Activated CD4-positive, alpha-beta T cell treated with anti-CD3 and anti-CD28 coated beads for 1 hour (primary cell): ENCODE measurements around the gene EMP1.
A peak's percentile ranks its signal among the peaks of the same experiment; 100 is the strongest.

ENCODE experiments used
- DNase-seq: peaks from one replicate; pipeline ENCODE4 v3.0.0-alpha.2; 2020

Gene EMP1

DNA sequence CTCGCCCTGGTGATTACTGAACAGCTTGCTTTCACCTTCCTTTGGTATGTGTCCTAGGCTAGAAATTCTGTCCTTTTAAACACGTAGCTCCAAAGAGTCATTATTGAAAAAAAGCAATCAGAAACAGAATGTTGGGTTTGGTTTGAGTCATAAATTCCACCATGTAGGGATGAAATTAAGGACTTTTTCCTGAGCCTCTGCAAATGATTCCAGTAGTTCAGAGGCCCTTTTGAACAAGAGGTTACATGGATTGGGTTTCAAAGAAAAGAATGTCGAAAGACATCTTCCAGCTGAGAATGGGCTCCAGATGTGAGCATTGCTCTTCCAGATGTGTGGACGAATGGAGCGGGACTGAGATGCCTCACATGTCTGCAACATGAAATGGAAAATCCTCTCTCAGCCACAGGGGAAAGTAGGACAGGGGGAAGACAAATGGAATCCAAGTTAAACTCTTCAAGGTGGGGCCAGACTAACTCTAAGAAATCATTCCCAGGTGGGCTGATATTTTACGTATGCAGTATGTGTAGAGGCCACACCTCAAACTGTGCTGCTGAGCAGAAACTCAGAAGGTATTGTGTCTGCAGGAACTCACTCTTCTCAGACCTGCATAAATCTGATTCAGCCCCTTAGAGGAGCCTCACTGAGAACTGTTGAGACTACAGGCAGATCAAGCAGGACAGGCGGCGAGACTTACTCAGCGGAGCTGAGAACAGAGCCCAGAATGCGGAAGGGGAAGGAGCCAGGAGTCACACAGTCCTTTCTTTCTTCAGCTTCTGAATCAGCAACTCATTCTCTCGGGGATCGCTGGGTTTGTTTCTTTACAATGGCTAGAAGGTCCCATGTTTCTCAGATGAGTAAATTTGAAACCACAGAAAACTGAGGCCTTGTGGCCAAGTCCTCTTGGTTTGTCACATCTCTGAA, 23.3 kb upstream of the EMP1 start:
- no peak for DNase-seq

DNA sequence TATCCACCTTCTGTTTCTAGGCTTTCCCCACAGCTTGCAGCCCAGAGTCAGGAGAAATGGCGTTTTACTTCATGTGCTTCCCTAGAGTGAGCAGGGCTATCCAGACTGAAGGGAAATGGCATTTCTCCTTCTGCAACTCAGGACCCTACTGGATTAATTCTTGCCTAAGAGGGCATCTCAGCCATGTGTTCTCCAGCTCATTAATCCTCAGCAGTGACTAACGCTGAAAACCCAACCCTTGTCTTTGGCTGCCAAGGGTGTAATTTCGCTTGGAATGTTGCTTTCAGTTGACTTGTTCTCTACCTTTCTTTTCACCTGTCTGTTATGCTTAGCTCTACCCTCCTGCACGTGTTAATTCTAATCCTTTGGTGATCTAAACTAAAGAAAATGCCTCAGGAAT, 21.0 kb upstream of the EMP1 start:
- DNase-seq: no peak

DNA sequence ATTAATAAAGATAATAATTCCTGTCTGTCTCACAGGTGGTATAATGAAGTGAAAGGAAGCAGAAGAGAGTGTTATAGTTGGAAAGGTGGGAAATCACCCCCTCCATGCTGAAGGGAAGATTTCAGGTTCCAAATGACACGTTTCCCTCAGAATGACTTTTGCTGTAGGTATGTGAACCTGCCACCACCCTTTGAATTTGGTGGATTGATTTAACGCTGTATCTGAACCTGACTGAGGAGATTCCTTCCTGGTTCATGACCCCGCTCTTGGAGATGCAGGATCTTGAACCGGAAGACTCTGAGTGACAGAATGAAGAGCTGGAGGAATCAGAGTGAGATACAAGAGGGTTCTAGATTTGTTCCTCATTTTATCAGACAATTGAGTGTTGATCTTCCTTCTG, 20.3 kb upstream of the EMP1 start:
- DNase-seq: no peak

DNA sequence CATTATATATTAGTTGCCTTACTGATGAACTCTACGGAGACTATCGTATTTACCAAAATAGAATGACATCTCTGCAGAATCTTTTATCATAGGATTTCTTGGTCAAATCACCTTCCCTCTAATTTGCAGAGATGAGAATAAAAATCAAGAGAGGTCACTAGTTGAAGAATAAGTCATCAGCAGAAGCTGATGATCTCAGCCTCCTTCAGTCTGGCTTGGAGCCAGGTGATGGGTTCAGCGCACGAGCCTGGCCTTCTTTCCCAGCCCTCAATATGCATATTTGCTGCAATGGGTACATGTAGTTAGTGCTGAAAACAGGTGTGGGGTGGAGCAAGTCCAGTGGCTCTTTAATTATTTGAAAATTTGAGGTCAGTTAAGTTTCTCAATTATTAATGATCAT, 19.2 kb upstream of the EMP1 start:
- no peak for DNase-seq

DNA sequence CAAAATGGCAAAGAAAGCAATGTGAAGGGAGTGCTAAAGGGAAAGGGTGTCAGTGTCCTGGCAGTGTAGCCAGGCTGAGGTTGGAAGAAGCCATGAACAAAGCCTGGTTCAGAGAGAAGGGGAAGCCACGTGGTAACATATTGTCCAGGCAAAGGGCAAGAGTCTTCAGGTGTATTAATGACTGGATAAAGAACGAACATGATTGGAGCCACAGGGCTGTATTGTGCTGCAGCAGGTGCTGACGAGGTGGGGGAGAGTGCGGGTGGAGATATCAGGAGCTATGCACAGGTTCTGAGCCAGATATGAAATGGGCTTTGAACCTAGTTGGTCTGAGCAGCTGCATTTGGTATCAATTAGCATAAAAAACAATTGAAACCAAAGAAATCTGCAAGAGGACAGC, 18.6 kb upstream of the EMP1 start:
- no peak for DNase-seq

DNA sequence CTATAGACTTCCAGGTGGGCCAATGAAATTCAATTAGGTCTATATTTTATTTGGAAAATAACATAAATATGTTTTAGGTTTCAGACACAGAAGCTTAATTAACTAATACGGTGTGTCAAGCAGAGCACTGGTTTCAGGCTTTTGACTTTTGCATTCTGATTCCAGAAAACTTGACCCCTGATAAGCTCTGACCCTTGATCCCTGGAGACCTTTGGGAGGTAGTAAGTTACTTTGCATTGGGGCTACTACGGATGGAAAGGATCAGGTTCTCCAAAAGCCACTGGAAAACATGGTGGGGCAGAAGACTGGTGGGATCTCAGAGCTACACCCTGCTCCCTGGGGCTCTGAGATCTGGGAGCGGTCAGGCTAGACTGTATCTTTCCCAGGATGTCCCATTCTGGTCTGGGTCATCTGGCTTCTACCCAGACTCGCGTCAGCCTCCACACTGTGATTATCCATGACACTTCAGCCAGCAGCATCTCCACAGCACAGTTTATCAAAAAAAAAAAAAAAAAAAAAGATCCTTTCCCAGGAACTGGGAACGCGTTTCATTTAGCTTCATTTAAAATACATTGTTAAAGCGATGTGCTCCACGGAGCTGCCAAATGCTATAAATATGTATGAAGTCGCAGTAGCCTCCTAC, 17.8 kb upstream of the EMP1 start:
- no peak for DNase-seq

DNA sequence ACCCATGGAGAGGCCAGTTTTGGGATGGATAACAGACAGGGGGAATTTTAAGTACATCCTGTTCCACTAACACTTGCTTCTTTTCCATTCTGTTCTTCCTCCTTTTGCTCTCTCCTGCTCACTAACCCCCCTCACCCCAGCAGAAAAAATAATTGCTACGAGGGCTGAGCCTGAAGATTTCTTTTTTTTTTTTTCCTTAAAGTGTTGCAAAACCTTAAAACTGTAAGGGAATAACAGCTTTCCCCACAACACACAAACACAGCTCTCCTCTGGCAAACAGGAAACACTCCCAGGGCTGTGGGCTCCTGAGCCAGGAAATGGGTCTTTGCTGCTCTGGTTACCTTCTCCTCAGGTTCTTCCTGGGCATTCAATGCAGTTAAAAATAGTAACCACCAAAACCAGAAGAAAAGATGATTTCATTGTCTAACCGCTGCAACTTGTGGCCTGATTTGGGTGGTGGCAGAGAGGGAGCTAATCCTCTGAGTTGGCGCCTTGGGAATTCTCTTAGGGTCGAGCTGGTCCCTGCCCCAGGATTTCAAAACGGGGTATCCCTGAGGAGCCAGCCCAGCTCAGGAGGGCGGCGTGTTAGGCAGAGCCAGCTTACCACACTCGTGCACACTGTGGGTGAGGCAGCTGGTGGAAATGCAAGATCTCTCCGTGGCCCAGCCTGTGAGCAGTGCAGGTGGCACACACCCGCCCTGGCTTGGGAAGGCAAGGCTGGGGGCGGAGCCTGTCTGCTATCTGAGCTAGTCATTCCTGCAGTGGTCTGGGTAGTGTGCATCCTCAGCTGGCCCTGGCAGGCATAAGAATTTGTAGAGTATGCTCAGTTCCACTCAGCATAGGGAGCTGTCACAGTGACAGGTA, 17.1 kb upstream of the EMP1 start:
- DNase-seq: peak; percentile 38

DNA sequence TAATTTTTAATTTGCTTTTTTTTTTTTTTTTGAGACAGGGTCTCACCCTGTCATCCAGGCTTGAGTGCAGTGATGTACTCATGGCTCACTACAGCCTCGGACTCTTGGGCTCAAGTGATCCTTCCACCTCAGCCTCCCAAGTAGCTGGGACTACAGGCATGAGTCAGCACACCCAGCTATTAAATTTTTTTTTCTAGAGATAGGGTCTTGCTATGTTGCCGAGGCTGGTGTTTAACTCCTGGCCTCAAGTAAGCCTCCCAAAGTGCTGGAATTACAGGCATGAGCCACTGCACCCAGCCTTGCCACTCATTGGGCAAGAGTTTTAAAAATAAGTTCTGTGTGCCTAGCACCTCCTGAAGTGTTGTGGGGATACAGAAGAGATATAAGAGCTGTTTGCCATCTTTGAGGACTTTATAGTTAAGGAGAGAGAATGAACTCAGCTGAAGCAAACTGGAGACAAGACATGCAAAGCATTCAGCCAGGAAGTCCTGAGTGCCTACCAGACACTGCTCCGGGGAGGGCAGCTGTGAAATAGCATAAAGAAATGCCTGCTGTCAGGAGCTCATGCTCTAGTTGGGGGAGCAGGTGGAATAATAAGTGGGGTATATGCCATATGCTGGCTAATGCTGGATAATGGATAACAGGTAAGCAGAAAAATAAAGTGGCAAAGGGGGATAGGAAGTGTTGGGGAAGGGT, 15.0 kb upstream of the EMP1 start:
- no peak for DNase-seq

DNA sequence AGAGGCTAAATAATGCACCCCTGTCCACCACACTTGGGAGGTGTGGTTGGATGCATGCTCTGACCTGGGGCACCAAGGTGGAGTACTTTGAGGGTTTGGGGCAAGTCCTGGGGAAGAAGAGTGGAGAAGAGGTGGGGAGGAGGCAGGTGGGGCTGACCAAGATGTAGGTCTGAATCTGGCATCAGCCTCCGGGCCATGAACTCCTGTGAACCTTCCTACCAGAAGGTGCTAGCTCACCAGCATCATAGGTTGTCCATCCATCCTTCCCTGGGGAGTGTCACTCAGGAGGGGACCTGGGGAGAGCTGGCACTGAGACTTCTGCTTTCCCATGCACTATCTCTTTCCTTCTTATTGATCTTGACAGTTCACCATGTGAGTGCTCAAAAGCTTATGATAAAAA, 13.6 kb upstream of the EMP1 start:
- DNase-seq: no peak

DNA sequence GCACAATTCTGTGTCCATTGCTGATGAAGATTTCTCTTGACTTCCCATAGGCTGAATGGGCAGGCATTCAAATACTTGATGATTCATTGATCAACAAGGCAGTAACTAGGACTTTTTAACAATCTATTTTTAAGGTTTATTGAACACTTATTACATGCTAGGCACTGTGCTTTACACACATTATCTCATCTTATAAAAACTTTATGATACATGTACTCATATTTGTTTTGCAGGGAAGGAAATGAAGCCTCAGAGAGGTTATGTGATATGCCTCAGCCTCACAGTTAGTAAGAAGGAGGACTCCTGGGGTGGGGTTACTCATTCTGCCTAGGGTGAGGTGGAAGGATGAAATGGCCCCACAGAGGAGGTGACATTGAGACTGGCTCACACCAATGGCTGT, 12.9 kb upstream of the EMP1 start:
- DNase-seq: no peak

DNA sequence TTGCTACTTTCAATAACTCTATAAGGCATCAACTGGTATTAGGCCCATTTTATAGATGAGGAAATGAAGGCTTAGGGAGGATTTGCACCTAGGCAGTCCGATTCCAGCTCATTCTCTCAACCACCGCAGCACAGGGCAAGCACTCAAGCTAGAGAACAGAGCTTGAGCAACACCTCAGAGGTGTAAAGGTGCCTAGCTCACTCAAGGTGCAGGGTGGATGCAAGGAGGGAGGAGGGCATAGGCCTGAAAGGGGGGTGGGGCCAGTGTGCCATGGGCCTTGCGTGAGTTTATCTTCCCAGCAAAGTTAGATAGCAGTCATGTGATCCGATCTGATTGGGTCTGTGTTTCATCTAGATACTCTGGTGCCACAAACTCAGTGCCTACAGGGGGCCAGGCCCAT, 10.2 kb upstream of the EMP1 start:
- no peak for DNase-seq

DNA sequence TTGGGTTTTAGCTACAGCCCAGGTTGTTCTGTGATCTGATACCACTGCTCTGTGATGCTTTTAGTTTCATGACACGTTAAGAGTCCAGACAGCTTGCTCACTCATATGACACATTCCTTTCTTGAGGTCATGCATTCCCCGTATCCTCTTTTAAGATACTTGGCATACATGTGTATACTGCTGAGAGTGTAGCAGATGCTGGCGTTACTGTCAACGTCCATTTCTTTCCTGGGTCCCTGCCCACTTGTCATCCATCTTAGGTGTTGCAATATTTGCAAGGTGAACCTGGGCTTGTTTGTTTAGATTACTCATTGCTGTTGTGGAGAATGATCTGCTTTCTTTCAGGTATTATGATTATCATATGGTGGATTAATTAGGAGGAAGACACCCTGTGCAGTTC, 9.1 kb upstream of the EMP1 start:
- DNase-seq: no peak

DNA sequence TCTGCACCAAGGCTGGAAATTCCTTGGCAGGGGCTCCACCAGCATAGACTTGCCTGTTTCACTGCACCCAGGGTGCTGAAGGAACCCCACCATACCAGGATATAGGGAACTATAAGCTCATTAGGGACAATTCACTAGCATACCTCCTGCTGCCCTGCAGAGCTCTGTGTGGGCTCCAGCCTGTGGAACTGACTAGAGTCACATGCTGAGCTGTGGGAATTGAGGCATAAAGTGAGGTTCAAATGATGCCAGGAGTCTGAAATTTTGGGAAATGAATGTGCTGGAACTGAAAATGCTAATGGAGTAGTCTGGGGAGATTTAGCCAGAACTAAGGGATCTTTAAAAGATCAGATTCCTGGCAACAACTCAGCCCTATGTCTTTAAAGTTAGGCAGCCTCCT, 7.3 kb upstream of the EMP1 start:
- DNase-seq: no peak

DNA sequence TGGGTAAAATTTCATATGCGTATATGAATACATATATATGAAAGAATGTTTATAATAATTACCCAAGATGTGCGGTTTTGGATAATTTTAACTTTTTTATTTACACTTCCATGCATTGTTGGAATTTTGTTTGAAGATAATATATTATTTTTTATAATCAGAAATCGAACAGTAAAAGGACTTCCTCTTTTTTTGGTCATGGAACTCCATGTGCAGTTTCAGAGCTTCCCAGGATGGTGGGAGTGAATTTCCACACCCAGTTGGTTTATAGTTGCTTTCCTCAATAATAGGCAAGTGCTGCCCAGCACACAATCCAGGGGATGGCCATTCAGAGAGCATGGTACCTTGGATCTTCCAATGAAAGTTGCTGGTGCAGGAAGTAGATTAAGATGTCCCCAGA, 6.3 kb upstream of the EMP1 start:
- DNase-seq: no peak

DNA sequence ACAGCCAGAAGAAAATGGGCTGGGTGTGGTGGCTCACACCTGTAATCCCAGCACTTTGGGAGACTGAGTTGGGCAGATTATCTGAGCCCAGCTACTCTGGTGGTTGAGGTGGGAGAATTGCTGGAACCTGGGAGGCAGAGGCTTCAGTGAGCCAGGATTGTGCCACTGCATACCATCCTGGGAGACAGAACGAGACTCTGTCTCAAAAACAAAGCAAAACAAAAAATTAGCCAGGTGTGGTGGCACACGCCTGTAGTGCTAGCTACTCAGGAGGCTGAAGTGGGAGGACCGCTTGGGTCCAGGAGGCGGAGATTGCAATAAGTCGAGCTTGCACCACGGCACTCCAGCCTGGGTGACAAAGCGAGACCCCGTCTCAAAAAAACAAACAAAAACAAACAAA, 3.8 kb upstream of the EMP1 start:
- DNase-seq: no peak

DNA sequence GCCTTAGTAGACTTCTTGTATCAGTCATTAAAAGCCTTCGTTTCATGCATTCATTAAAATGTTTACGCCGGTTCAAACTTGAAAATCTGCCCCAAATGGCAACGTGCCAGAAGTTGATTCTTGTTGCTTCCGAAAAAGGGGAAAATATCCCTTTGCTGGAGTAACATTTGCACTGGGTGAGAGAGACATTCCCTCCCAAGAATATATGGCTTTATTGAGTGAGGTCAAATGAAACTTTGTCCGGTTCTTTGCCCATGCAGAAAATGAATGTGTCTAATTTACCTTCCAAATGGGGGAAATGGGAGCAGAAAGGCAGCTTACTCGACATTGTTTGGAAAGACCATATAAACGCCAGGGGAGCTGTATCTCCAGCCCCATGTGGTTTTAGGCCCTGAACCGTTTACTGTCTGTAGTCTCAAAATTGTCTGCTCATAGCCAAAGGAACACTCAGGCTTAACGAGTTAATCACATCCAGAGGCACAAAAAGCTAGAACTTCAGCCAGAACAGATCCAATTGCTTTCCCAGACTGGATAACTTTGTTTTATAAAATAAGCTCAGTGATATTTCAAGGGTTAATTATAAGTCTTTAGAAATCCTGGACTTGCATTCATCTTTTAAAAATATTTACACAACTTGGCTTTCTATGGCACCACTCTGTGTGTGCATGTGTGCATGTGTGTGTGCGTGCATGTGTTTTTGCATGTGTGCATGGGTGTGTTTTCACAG, 2.9 kb upstream of the EMP1 start:
- DNase-seq: no peak

DNA sequence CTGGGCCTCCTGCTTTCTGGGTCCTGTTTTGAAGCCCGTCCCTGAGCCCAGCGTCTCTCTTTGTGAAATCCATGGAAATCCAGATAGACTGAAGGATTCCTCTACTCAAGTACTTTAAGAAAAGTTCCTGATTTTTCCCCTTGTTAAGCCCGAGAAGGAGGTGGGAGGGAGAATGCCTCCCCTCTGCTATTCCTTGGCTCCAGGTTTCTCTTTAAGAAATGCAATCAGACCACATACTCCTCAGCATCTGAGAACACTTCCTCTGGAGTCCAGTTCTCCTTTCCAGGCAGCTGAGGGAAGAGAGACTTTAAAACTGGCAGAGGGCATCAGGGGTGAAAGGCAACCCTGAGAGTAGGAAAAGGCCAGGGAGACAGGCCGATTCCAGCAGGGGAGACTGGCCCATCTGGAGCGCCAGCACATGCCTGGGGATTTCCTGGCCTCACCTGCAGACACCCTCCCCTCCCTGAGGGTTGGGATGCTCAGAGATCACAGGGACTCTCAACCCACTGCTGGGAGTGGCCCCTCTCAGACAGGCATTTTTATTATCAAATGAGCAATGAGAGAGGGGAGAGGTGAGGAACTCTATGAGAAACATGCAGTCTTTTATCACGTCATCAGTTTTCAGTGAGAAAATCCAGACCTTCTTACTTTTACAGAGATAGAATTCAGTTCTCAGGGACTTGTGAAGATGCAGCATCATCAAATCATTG, 2.0 kb upstream of the EMP1 start:
- DNase-seq: no peak

DNA sequence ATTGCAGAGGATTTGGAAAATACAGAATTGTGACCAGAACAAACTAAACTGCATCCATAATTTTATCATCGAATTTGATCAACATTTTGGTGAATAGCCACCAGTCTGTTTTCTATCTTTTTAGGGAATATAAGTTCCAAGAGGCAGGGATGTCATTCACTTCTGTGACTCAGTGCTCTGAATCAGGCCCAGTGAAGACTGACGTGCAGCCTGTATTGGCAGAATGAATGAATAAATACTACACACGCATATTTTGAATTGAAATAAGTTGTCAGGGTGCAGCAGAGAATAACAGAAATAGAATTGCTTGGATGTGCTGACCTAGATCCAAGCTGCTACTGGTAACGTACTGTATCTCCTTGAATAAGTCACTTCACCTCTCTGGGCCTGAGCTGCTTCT, 1.3 kb upstream of the EMP1 start:
- no peak for DNase-seq

DNA sequence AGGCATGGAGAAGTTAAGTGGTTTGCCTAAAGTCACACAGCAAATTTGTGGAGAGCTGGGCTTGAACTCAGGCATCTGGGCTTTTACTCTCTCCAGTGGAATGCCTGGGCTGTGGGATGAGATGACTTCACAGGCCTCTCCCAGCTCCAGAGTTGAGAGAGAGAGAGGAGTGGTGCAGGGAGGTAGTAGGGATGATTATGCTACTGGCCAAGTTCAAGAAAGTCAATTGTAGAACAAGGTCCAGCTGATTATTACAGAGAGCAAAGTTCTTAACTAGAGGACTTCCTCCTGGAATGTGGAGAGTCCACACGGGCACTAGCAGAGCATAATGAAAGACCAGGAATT, 769 bp upstream of the EMP1 start:
- DNase-seq: no peak

DNA sequence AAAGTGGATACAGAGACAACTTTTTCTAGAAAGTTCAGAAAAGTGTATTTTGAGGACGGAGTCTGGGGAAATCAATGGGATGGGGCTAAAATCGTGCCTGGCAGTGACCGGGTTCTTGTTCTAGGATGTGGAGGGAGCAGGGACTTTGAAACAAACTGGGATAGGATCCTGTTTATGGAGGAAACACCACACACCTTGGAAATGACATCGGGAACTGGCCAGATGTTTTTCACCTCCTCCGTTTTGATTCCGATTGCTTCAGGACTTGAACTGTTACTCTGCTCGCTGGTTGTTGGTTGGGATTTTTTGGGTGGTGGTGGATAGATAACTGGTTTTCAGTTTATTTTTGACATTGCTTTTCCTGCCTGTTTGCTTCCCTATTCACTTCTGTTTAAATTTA, 506 bp downstream of the EMP1 start:
- no peak for DNase-seq

DNA sequence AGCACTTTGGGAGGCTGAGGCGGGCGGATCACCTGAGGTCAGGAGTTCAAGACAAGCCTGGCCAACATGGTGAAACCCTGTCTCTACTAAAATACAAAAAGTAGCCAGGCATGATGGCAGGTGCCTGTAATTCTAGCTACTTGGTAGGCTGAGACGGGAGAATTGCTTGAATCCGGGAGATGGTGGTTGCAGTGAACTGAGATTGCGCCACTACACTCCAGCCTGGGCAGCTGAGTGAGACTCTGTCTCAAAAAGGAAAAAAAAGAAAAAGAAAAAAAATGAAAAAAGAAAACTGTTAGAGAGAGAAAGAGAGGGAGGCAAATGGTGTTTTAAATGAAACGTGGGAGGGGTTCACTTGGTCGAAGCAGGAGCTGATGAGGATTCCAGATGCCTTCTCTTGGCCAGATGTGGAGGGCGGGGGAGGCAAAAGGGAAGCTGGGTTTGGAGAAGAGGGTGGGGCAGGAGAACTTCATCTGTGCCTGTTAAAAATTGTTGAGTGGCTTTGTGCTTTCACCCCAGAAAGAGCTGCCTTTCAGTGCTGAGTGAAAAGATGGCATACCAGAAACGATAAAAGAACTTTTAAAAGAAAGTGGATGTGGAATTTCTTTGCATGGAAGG, 1.1 kb downstream of the EMP1 start:
- no peak for DNase-seq
